GM18511 (cell line): ENCODE measurements around the gene FBXO38.
"Not testable (repeated sequence)": the region's sequence is repeated elsewhere in the genome, so short reads cannot be mapped to it uniquely, and the experiment has no call there.

Source experiments
- ATAC-seq: cut with Tn5 transposase; IDR thresholded peaks from one replicate; pipeline ENCODE4 v1.9.1; 2021; ENCODE audit warnings: mild to moderate bottlenecking, moderate library complexity; ENCODE audit not compliant: unreplicated experiment

The FBXO38 gene

DNA sequence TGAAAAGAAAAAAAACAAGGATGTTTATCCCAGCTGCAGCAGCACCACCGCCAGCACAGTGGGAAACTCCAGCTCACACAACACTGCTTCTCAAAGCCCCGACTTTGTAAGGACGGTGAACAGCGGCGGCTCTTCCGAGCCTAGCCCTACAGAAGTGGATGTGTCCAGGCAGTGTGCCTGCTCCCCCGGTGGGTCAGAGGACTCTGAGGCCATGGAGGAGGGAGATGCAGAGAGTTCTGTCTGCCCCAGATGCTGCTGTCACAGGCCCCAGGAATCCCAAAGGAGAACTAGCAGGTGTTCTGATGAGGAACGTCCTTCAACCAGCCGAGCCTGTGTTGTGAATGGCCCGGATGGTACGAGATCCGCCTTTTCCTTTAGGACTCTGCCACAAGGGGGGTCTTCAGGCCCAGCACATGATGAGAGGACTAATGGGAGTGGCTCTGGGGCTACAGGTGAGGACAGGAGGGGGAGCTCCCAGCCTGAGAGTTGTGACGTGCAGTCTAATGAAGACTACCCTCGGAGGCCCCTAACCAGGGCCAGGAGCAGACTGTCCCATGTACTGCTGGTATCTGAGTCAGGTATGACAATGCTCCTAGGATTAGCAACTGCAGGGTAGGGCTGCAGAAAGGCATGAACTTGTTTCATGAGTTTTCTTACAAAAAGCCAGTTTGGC lies 43.7 kb downstream of the FBXO38 start:
- no peak for ATAC-seq

DNA sequence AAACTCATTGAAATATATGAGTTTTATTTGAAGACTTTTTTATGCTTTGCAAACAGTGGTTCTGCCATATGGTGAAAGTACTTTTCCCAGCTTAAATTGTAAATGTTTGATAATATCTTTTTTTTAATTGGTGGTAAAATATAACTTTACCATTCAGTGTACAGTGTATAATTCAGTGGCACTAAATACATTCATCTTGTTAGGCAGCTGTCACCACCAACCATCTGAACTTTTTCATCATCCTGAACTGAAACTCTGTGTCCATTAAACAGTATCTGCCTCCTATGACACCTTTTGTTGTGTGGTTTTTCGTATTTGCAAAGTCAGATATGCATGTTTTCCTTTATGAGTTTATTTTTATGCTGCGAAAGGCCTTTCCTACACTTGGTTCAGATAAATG lies 45.1 kb downstream of the FBXO38 start:
- no peak for ATAC-seq

DNA sequence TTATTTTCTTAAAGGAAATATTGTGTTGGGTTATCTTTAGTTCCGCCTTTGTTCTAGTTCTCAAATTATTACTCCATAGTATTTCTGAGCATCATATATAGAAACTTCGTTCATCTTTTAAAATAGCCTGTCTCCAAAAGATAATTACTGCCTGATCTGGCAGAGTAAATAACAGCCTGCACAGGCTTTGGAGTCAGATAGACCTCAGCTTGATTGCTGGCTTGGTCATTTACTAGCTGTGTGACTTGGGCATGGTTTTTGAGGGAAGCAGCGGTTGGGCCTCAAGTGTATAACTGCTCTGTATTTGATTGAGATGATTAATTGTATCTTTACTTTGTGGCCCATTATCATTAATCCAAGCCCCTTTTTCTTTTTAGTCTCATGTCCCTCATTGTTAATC lies 50.1 kb downstream of the FBXO38 start:
- no peak for ATAC-seq

DNA sequence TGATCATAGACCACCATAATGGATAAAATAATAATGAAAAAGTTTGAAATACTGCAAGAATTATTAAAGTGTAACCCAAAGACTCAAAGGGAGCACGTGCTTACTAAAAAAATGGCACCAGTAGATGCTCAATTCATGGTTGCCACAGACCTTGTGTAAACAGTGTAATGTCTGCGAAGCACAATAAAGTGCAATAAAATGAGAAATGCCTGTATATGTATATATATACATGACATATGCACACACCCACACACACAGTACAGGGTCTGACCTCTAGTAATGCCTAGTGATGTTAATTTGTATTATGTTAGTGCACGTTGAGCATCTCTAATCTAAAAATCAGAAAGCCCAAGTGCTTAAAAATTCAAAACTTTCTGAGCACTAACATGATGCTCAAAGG lies 52.3 kb downstream of the FBXO38 start:
- no peak for ATAC-seq

DNA sequence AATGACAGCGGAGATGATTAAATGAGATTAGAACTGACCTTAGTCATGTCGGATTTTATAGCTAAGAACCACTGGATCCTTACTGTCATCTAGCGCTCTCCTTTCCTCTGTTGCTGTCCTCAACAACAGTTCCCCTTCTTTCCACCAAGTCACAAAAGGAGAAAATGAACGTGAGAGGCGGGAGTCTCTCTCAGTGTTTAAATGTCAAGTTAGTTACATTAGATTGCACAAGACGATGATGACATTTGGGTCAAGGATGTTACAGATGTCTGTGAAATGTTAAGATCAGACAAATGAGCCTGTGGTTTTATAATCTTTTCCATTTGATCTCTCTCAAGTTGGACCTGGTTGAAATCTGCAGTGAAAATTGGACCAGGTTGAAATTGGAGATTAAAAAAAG lies 53.5 kb downstream of the FBXO38 start:
- ATAC-seq = no peak

DNA sequence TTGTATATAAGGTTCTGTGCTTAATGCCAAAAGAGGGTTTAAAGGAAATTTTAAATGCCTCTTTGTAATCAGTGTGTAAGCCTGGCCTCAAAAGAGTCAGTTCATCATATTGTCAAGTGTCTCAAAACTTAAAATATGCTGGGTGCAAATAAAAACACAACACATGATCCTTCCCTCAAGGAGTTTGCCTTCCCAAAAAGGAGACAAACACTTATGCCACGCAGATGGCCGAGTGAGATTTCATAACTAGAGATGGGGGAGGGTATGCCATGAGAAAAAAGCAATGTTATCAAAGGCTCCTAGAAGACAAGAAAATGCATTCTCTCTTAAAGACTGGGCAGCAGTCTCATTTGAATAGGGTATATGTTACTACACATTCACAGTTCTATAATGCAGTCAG lies 55.2 kb downstream of the FBXO38 start:
- no peak for ATAC-seq

DNA sequence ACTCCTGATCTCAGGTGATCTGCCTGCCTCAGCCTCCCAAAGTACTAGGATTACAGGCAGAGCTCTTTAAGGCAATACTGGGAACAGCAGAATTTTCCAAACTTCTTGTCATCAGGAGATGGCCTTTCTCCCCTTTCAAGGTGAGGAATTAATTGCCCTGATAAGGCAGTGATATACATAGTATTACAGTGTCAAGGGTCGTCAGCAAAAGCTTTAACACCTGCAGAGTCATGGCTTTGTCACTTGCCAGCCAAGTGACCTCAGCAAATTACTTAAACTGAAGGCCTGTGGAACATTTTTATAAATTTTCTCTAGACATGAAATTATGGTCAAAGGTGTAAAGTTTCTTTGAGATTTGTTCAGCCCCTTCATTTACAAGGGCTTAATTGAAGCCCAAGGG lies 59.5 kb downstream of the FBXO38 start:
- ATAC-seq = no peak

DNA sequence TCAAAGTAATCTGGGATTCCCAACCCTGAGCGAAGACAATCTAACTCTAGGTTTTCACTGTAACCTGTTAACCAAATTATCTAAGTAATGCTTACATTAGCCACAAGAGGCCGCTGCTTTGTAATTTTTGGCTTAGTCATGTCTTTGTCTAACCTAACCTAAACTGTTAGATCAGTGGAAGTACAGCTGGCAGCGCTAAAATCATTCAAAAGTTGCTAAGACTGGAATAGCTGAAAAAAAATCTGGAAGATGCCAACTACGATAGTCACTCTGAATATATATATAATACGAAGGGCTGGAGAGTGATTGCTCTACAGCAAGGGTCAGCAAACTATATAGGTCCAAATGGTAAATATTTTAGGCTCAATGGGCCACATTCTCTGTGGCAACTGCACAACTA lies 60.2 kb downstream of the FBXO38 start:
- ATAC-seq = peak; percentile 93

DNA sequence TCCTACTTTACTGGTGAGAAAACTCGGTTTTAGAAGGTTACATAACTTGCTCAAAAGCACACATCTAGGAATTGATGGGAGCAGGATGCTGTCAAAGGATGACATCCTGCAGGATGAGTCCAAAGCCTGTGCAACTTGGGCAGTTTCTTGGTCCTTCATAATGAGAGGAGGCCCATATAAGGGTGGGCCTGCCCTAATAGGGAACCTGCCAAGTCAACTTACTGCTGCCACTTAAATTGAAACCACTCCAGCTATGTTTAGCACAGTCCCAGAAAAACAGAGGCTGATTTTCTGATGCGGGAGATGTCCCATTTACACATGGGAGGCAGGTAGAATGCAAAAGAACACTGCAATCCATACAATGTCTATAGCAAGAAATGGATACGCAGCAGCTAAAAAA lies 61.8 kb downstream of the FBXO38 start:
- ATAC-seq = no peak

DNA sequence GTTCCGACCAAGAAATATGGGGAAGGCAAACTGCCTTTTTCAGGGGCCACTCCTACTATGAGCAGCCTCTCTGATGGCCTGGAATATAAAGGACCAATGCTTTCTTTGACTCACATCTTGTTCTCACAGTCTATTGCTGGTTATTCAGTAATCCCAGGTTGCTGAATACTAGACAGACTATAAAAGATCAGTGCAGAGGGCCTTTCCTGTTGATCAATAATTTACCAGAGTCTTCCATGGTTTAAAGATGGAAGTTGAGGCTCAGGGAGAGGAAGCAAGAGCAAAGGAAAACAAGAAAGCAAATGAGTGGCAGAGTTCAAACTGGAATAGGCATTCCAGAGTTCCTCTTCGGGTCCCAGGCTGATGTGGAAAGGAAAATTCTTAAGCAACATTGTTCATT lies 62.9 kb downstream of the FBXO38 start:
- no peak for ATAC-seq

DNA sequence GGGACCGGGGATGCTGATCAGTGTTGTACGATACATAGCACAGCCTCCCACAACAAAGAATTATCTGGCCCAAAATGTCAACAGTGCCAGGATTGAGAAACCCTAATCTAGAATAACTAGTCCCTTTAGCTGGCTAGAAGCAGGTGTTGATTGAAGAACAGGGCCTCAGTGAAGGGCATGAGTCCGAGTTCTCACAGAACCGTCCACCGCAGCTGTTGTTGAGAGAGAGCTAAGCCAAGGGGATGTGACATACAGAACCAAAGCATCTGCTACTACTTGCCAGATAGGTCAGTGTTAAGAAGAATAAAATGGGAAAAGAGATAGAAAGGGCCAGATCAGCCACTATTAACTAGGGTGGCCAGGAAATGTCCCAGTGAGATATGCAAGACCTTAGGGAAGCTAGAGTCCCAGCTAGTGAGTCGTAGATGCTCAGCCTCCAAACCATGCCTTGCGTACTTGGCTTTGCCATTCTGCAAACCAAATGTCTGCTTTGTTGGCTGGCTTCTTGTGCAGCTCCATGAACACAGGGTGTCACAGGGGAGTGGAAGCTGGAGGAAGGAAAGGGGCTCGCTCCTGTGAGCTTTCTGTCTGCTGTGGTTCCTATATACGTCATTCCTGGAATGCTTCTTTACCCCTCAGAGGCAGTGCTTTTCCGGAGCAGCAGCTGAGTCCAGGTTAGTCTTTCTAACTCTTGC lies 68.9 kb downstream of the FBXO38 start:
- ATAC-seq = no peak

DNA sequence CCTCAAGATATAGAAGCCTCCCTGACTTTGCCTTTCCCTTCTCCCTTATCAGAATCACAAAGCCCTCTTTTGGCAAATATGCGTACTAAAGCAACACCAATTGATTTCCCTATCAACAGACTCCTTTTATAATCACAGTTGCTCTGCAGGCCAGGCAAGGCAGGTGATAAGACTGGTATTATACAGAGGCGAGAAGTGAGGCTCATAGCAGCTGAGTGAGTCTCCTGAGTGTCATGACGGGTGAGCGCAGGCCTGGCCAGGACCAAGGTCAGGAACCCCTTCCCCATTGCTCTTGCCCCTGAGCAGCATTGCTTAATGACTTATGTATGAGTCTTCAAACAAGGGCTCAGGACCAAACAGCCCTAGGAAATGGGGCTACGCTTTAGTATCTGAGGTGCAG lies 70.8 kb downstream of the FBXO38 start:
- ATAC-seq = no peak

DNA sequence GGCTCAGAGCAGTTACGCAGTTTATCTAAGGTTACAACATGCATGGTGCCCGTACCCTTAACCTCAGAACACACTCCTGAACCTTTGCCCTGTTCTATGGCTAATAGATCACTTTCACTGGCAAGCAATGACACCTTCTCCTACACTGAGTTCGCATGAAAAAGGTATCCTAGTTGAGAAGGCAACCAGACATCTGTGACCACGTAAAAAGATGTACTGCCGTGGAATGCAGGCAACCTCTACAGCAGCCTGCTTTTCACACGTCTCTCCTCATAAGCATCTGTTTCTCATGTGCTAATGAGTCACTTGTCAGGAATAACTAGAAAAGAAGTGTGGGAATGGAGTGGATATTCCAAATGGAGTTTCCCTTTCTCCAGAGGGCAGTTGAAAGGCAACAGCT lies 71.4 kb downstream of the FBXO38 start:
- no peak for ATAC-seq

DNA sequence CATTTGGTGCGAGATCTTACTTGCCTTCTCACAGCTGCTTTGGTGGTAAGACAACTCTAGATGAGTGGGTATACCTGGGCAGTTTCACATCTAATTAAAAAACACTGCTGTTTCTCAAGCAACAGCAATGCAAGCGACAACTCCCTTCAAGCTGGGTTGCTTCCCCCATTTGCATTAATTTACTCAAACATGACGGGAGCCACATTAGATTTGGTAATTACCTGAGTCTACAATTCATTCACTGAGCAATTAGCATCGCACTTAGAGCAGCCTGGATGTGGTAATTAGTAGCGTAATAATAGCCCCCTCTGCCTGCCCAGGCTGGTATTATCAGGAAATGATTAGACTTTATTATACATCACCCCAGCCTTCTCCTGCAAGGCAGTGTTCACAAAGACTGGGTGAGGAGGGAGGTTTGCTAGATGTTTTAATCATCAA lies 73.4 kb downstream of the FBXO38 start:
- ATAC-seq = peak; percentile 81

DNA sequence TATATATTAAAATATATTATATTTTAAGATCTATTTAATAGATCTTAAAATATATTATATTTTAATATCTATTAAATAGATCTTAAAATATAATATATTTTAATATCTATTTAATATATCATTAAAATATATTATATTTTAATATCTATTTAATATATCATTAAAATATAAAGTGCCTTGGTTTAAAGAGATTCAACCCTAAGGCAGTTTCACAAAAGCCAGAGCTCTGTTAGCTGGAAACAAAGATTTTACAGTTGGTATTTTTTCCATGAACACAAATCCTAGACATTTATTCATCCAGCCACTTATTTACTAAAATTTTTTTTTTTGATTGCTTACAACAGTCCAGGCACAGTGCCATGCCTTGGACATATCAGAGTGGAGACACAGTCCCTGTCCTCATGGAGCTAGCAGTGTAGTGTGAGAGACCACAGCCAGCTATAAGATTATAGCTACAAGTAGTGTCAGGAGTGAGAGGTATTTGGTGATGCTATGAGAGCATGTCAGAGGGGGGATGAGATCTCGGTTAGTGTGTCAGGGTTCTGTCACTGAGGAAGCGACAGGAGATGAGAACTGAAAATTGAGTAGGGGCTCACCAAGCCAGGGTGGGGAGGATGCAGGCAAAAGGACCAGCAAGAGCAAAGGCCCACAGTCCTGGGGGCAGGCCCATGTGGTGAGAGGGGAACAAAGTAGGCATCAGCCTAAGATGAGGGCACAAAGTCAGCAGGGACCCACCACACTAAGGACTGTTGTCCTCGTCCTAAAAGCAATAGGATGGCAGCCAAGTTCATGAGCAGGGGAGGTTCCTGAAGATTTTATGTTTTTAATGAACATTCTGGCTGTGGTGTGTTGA lies 74.5 kb downstream of the FBXO38 start:
- ATAC-seq = no peak

DNA sequence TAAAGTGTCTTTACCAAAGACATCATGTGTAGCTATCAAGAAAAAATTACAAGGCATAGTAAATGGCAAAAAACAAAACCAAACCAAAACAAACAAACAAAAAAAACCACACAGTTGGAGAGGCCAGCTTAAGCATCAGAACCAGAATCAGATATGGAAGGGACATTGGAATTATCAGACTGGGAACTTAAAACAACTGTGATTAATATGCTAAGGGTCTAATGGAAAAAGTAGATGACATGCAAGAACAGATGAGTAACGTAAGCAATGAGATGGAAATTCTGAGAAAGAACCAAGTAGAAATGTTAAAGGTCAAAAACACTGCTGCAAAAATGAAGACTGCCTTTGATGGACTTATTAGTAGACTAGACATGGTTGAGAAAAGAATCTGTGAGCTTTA lies 75.9 kb downstream of the FBXO38 start:
- ATAC-seq = no peak

DNA sequence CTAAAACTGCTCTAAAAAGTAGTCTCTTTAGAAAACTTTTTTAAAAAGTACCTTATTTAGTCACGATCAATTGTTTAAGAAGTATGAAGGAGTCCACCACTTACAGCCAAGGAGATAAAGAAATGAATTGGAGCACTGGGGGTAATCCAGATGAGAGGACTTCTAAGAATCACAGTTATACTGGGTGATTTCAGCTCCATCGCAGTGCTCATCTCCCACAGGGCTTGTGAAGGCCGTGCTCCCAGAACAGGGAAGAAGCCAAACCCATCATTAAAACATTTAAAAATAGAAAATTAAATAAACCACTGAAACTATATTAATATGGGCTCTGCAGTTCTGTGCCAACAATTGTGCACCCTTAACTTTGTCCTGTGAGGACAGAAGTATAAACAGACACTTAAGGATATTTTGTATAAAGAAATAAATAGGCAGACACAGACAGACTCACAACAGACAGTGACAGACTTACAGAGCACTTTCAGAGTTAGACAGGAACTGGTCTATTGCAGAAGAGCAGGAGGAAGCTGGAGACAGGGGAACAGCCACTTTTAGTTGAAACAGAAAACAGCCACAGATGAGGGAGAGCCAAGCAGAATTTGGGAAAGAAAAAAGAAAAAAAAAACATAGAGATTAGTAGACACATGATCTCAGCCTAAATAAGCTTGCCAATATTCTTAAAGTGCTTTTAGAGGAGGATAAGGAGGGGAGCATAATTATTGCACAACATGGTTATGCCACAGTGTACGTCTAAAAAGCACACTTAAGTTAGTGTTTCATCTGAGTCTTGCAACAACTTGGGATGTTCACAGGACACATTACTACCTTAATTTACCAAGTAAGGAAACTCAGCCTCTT lies 81.8 kb downstream of the FBXO38 start:
- no peak for ATAC-seq

DNA sequence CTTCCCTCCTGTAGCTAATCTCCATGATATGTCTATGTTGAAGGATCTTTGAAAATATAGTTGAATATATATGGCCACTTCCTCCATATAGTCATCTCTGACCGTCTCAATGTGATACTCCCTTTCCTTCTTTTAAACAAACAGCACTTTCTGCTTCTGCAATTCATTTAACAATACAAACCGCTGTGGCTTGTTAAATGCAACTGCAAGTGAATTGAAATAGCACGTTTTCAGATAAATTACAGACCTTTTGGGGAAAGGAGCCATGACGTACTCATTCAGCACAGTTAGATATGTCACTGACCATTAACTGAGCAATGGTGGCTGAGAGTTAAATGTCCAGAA lies 82.5 kb downstream of the FBXO38 start:
- ATAC-seq = no peak

DNA sequence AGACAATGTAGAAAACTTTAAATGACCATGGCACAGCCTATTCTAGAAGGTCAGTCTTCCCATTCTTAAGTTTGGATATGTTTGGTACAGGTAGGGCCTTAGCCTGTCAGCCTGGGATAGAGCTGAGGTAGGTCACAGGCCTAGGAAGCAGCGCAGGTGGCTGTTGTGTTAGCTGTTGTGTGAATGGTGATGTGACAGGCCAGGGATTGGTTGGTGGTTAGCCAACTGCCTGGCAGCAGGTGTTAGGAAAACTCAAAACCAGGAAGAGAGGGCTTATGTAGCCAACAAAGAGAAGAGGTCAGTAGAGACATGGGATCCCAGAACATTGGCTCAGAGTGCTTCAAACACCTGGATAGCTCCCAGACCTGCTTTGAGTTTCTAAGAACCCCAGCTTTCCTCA lies 84.2 kb downstream of the FBXO38 start:
- ATAC-seq = no peak

DNA sequence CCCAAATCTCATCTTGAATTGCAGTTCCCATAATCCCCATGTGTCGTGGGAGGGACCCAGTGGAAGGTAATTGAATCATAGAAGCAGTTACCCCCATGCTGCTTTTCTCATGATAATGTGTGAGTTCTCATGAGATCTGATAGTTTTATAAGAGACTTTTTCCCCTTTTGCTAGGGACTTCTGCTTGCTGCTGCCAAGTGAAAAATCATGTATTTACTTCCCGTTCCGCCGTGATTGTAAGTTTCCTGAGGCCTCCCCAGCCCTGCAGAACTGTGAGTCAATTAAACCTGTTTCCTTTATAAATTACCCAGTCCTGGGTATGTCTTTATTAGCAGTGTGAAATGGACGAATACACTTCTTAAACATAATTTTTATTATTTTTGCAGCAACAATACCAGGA lies 85.0 kb downstream of the FBXO38 start:
- not testable (repeated sequence) for ATAC-seq

DNA sequence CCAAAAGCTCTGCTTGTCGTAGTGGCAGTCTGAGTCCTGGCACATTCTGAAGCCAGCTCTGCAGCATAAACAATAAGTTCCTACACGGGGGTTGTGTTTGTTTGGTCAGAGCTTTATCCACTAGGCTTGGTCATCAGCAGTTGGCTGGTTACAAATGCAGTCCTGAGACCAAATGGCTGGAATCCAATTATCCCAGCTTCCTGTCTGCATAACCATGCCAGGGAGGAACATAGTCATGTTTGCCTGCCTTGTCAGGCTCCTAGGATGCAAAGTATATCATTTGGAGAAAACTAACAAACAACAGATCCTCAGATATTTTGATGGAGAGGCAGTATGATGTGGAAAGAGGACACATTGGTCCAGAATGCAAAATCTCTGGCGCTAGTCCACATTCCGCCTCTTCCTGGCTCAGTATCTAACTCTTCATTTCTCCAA lies 85.8 kb downstream of the FBXO38 start:
- no peak for ATAC-seq
